NCI-H2107 (cell line): ENCODE results near the gene SLC38A10.
A peak's percentile ranks its signal among the peaks of the same experiment; 100 is the strongest.

ENCODE experiments used
- DNase-seq: peaks from one replicate; lab custom pipeline; 2025; lab: John Stamatoyannopoulos, UW

SLC38A10 gene

GRCh38 chr17:81254955-81255717, 40.0 kb downstream of the SLC38A10 start:
- peak; percentile 68 for DNase-seq

GRCh38 chr17:81253358-81254131, 41.6 kb downstream of the SLC38A10 start:
- no peak for DNase-seq

- DNase-seq = no peak
Observed at GRCh38 chr17:81252987-81253329, 42.1 kb downstream of the SLC38A10 start.

- DNase-seq = no peak
Observed at GRCh38 chr17:81252326-81252986, 42.7 kb downstream of the SLC38A10 start.

- peak; percentile 83 for DNase-seq
Observed at GRCh38 chr17:81251709-81252301, 43.3 kb downstream of the SLC38A10 start.

GRCh38 chr17:81251094-81251708, 43.9 kb downstream of the SLC38A10 start:
- no peak for DNase-seq

- DNase-seq = no peak
Observed at GRCh38 chr17:81250286-81251093, 44.6 kb downstream of the SLC38A10 start.

- DNase-seq = no peak
Observed at GRCh38 chr17:81249223-81250040, 45.7 kb downstream of the SLC38A10 start.

- DNase-seq = no peak
Observed at GRCh38 chr17:81248649-81249048, 46.5 kb downstream of the SLC38A10 start.

- DNase-seq = no peak
Observed at GRCh38 chr17:81247339-81247990, 47.6 kb downstream of the SLC38A10 start.

GRCh38 chr17:81246679-81247338, 48.3 kb downstream of the SLC38A10 start:
- no peak for DNase-seq

- DNase-seq = no peak
Observed at GRCh38 chr17:81246343-81246670, 48.8 kb downstream of the SLC38A10 start.

- DNase-seq = no peak
Observed at GRCh38 chr17:81245665-81246342, 49.3 kb downstream of the SLC38A10 start.

- DNase-seq = no peak
Observed at GRCh38 chr17:81245024-81245664, 50.0 kb downstream of the SLC38A10 start.

- no peak for DNase-seq
Observed at GRCh38 chr17:81244358-81245023, 50.6 kb downstream of the SLC38A10 start.

GRCh38 chr17:81243333-81243664, 51.8 kb downstream of the SLC38A10 start:
- DNase-seq = no peak

GRCh38 chr17:81242421-81243332, 52.4 kb downstream of the SLC38A10 start:
- no peak for DNase-seq
